Psoas muscle (tissue), 8 donors: ENCODE results near the gene PRIM2. TPM values are rescaled to one million over a fixed set of nuclear protein-coding genes. Genes with fewer than 3 reads are reported as not detected.
"Not testable (repeated sequence)": the region's sequence is repeated elsewhere in the genome, so short reads cannot be mapped to it uniquely, and the experiment has no call there.

Experiments
- ATAC-seq, 4 donors: fragments of 200-7000 bp; cut with Tn5 transposase; one replicate each; pipeline ENCODE4 v1.9.1; 2020; ENCODE audit warnings: moderate library complexity in 3 of 4, mild to moderate bottlenecking in 2 of 4
- DNase-seq, 2 donors: peaks; one replicate each; pipeline ENCODE4 v3.0.0-alpha.2; 2020
- H3K27ac ChIP-seq: fragments of 200-600 bp; one replicate; pipeline ENCODE4 v1.8.0; 2022
- H3K27me3 ChIP-seq, 3 donors: fragments of 200-600 bp in 1 of 3; one replicate each; pipeline versions ENCODE4 v1.6.1 to v1.8.0; 2013 to 2022; ENCODE audit warnings: low read length in 2 of 3, mild to moderate bottlenecking in 2 of 3, moderate library complexity in 1 of 3; ENCODE audit not compliant: insufficient read depth in 3 of 3
- H3K36me3 ChIP-seq, 2 donors: fragments of 200-600 bp in 1 of 2; one replicate each; pipeline versions ENCODE4 v1.6.1 to v1.8.0; 2013 to 2022; ENCODE audit warnings: low read depth in 1 of 2, mild to moderate bottlenecking in 1 of 2, moderate library complexity in 1 of 2; ENCODE audit not compliant: insufficient read depth in 1 of 2
- H3K4me1 ChIP-seq: fragments of 200-600 bp; one replicate; pipeline ENCODE4 v1.8.0; 2022
- H3K4me3 ChIP-seq: fragments of 200-600 bp; one replicate; pipeline ENCODE4 v1.8.0; 2022; ENCODE audit warnings: mild to moderate bottlenecking
- H3K9me3 ChIP-seq: fragments of 200-600 bp; one replicate; pipeline ENCODE4 v1.8.0; 2022
- WGBS, 3 donors: extraction: QIAGEN DNeasy Blood & Tissue Kit; methylation state at CpG; one replicate each; pipeline versions ENCODE4 v1.1.6 to v1.1.7; 2013; 5-methylcytosine and 5-hydroxymethylcytosine counted together
- intact Hi-C, 2 donors: fragments of 100-400 bp; cut with DNase I; formaldehyde crosslinking; loops; one replicate each; pipeline versions ENCODE4 v1.11.0 to v1.14.2; 2022
- polyA plus RNA-seq, 3 donors: library from polyadenylated mRNA; stranded (reverse); fragments of 200-250 nt; gene quantifications; one replicate each; pipeline ENCODE4 v1.2.3, GENCODE V29; 2013
- total RNA-seq, 4 donors: library from RNA; stranded (reverse); fragmentation: NEBNext Ultra II Directional in 2 of 4; extraction: Animal tissue kit (Norgen Biotek cat#: 25700) in 2 of 4; gene quantifications; one replicate each; pipeline versions ENCODE4 v1.2.1 to v1.2.4, GENCODE V29; 2021 to 2023
- TF ChIP-seq, protein P1 (sequence below): fragments of 200-600 bp; IDR thresholded peaks from one replicate; pipeline ENCODE4 v1.8.0; 2022; ENCODE audit warnings: antibody characterized with exemption
- donor health status: healthy with polysubstance abuse.
- donor health status: DM: no; HTN: no; CAD: no; lungs with moderate emphysema.
- donor health status: Bipolar disorder and iron deficiency.
- donor health status: healthy.
- donor health status: DM: yes; HTN: yes; CAD: no.
- donor health status: DM: no; HTN: no; CAD: no.
- donor health status: DM: no; HTN: no; CAD: no.
- donor health status: DM: yes; HTN: yes; CAD: no.

PRIM2 gene
- total and polyA plus RNA-seq, 7 donors = 1.7 to 5.9 (median 2.5) TPM

DNA sequence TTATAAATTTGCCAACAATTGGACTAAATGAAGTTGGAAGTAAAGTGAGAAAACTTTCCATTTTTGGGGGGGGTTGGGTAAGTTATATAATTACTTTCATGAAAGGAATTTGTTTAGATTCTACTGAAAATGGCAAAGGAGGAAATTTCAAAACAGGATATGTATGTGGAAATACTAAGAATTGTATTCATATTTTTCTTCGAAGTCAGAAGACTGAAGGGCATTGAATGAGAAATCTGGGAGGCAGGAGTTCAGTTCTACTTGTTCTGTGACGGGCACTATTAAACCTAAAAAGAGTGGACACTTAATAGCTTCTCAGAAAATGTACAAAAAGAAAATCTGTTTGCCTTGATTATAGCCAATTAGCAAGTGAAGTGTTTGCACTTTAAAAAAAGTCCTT, 114.7 kb downstream of the PRIM2 start:
- no peak for ATAC-seq
- Histone ChIP-seq H3K36me3 (no peaks in the 10 kb centered on the region), H3K27ac (no peak overlapping the region), H3K4me1 (peaks cover 18% of the 10 kb centered on the region), H3K27me3 (no peaks in the 10 kb centered on the region), H3K9me3 (no peaks in the 10 kb centered on the region), H3K4me3 (no peak overlapping the region)
- WGBS, 3 donors = 77 to 85% (median 83%) methylated on average over 2 of the region's 2 CpGs
- TF ChIP-seq, protein P1, sequence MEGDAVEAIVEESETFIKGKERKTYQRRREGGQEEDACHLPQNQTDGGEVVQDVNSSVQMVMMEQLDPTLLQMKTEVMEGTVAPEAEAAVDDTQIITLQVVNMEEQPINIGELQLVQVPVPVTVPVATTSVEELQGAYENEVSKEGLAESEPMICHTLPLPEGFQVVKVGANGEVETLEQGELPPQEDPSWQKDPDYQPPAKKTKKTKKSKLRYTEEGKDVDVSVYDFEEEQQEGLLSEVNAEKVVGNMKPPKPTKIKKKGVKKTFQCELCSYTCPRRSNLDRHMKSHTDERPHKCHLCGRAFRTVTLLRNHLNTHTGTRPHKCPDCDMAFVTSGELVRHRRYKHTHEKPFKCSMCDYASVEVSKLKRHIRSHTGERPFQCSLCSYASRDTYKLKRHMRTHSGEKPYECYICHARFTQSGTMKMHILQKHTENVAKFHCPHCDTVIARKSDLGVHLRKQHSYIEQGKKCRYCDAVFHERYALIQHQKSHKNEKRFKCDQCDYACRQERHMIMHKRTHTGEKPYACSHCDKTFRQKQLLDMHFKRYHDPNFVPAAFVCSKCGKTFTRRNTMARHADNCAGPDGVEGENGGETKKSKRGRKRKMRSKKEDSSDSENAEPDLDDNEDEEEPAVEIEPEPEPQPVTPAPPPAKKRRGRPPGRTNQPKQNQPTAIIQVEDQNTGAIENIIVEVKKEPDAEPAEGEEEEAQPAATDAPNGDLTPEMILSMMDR = no peak
- no peak for DNase-seq
- intact Hi-C loops = no loop called here

DNA sequence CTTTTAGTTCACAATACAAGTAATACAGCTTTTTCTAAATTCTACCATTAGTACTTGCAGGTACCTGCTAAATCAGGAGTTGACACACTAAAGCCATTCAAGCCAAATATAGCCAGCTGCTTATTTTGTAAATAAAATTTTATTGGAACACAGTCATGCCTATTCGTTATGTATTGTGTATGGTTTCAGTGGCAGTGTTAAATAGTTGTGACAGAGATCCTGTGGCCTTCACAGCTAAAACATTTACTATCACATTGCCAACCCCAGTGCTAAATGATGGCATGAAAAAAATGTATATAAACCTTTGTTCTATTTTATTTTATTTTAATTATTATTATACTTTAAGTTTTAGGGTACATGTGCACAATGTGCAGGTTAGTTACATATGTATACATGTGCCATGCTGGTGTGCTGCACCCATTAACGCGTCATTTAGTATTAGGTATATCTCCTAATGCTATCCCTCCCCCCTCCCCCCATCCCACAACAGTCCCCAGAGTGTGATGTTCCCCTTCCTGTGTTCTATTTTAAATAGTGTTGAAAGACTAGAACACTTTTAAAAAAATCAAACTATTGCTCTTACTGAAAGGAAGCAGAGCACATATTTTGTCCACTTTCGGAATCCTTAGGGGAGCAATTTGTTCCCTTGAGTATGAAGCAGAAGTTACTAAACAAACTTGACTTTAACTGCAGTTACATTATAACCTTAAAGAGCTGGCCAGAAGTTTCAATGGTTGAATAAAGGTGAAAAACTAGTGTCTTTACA, 115.7 kb downstream of the PRIM2 start:
- Histone ChIP-seq H3K4me1 (peaks cover 18% of the 10 kb centered on the region), H3K9me3 (no peaks in the 10 kb centered on the region), H3K27me3 (no peaks in the 10 kb centered on the region), H3K36me3 (no peaks in the 10 kb centered on the region), H3K27ac (no peak overlapping the region), H3K4me3 (no peak overlapping the region)
- intact Hi-C loops = no loop called here
- TF ChIP-seq, protein P1 = no peak
- WGBS, 3 donors = 51 to 60% (median 60%) methylated on average over 4 of the region's 4 CpGs
- ATAC-seq = peak in 1 of 4 donors; percentile 49
- no peak for DNase-seq

DNA sequence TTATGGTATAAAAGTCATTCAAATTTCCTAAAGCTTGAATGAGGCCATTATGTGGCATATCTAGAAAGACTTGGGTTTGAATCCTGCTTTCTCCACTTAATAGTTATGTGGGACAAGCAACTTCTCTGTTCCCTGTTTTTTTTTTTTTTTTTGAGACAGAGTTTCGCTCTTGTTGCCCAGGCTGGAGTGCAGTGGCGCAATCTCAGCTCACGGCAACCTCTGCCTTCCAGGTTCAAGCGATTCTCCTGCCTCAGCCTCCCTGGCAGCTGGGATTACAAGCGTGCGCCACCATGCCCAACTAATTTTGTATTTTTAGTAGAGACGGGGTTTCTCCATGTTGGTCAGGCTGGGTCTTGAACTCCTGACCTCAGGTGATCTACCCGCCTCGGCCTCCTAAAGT, 116.4 kb downstream of the PRIM2 start:
- H3K36me3 ChIP-seq, H3K27ac ChIP-seq, H3K27me3 ChIP-seq, H3K4me3 ChIP-seq, H3K9me3 ChIP-seq, ATAC-seq, DNase-seq, intact Hi-C loops: not testable (repeated sequence)
- WGBS, 3 donors = 97% methylated on average over 9 of the region's 9 CpGs
- H3K4me1 ChIP-seq = peaks cover 18% of the 10 kb centered on the region

DNA sequence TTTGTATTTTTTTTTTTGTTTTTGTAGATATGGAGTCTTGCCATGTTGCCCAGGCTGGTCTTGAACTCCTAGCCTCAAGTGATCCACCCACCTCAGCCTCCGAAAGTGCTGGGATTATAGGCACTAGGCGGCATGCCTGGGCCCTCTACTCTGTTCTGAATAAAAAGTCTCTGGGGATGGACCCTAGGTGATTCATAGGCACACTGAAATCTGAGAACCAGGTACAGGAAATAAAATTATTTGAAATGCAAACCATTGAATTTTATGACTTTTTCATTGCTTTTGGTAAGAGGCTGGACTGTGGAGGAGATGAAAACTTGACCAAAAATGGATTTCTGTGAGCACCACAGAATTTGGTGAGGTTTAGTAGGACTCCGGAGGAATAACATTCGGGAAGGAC, 117.5 kb downstream of the PRIM2 start:
- Histone ChIP-seq H3K27ac (no peak overlapping the region), H3K27me3 (no peaks in the 10 kb centered on the region), H3K36me3 (no peaks in the 10 kb centered on the region), H3K9me3 (no peaks in the 10 kb centered on the region), H3K4me1 (peaks cover 18% of the 10 kb centered on the region), H3K4me3 (no peak overlapping the region)
- TF ChIP-seq, protein P1 = no peak
- no peak for ATAC-seq
- WGBS, 3 donors = 95 to 100% (median 98%) methylated on average over 4 of the region's 4 CpGs
- intact Hi-C loops = no loop called here
- no peak for DNase-seq

DNA sequence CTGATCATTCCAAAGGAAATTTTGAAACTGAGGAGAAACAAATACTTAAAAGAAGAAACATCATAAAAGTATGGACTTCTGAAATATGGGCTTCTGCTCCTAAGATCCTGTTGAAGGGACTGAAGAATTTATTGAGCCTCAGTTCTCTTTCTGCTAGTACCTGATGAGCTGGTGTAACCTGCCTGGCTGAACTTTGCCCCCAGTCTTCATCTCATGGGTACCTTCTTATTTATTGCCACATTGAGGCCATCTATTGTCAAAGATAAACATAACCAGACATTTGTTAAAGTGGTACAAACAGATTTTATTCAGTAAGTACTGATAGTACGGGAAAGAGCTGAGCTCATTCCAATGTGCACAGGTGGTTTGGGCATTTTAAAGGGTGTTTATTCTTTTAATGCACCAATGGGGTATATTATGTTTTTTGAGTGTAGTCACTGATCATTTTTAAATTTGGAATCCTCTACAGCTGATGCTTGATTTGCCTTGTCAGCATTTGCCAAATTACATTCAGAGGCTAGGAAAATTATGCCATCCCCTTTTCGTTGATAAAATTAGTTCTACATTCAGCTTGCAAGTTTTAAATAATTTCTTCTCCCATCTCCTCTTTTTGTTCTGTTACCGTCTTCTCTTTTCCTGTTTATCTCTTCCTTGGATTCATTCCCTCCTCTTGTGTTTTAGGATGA, 118.2 kb downstream of the PRIM2 start:
- TF ChIP-seq, protein P1 = no peak
- intact Hi-C loops = no loop called here
- Histone ChIP-seq H3K36me3 (no peaks in the 10 kb centered on the region), H3K27ac (no peak overlapping the region), H3K9me3 (no peaks in the 10 kb centered on the region), H3K4me3 (no peak overlapping the region), H3K27me3 (no peaks in the 10 kb centered on the region), H3K4me1 (peaks cover 18% of the 10 kb centered on the region)
- no peak for DNase-seq
- ATAC-seq = no peak
- WGBS, 3 donors = 59 to 67% (median 64%) methylated on average over 3 of the region's 3 CpGs

DNA sequence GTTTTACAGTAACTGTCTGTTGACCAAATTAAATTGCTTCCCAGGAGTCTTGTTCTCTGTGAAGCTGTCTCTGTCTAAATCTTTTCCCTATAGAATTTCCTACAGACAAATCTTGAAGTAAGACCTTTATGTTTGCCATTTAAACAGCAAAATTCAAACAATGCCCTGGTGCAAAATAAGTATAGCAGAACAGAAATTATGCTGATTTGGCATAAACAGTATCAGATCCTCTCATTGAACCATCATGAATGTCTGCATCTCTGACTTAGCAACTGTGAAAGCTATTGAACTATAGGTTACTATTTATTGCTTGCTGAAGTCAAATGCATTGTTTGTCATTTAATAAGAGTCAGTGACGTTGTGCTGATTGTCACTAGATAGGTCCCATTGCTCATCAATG, 123.3 kb downstream of the PRIM2 start:
- H3K27me3 ChIP-seq, H3K4me1 ChIP-seq, ATAC-seq, intact Hi-C loops, DNase-seq, H3K27ac ChIP-seq, H3K36me3 ChIP-seq, H3K4me3 ChIP-seq, H3K9me3 ChIP-seq: not testable (repeated sequence)
- 56 to 84% (median 74%) methylated on average over 1 of the region's 1 CpG for WGBS, 3 donors

DNA sequence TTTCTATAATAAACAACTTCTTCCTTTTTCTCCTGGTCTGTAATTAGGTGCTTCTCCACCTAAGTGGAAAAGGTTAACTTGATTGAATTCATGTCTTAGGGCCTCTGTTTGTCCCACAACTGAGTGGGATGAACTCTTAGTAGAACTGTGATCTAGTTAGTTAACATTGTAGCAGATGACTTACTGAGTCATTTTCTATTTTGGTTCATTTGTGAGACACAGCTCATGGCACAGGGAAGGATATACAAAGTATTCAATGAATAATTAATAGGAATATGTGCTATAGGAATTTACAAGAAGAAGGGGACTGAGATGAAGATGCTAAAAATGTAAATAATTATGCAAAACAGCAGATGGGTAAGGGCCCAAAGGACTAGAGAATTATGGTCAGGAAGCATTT, 124.7 kb downstream of the PRIM2 start:
- H3K9me3 ChIP-seq, H3K4me1 ChIP-seq, H3K27me3 ChIP-seq, DNase-seq, intact Hi-C loops, H3K4me3 ChIP-seq, H3K27ac ChIP-seq, H3K36me3 ChIP-seq: not testable (repeated sequence)
- peak in 2 of 4 donors; percentile 41 to 64 for ATAC-seq

DNA sequence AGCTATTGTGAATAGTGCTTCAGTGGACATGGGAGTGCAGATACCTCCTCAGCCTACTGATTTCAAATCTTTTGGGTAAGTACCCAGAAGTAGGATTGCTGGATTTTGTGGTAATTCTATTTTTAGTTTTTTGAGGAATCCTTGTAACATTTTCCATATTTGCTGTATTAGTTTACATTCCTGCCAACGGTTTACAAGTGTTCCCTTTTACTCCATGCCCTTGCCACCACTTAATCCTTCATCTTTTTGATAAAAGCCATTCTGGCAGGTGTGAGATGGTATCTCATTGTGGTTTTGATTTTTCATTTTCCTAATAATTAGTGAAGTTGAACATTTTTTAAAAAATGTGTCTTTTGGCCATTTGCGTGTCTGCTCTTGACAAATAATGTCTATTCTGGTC, 125.8 kb downstream of the PRIM2 start:
- H3K4me1 ChIP-seq, intact Hi-C loops, H3K27me3 ChIP-seq, ATAC-seq, H3K27ac ChIP-seq, DNase-seq, H3K4me3 ChIP-seq, H3K36me3 ChIP-seq, H3K9me3 ChIP-seq: not testable (repeated sequence)
- 65 to 88% (median 80%) methylated on average over 2 of the region's 2 CpGs for WGBS, 3 donors
